GM19397 (cell line): ENCODE measurements around the gene FOSB.

Experiments used
- ATAC-seq: cut with Tn5 transposase; IDR thresholded peaks from one replicate; pipeline ENCODE4 v1.9.1; 2021; ENCODE audit warnings: mild to moderate bottlenecking, moderate library complexity; ENCODE audit not compliant: unreplicated experiment

The FOSB gene

GRCh38 chr19:45467115-45467455 is 711 bp upstream of the FOSB start:
- ATAC-seq: no peak

GRCh38 chr19:45468159-45468651 is 409 bp downstream of the FOSB start:
- ATAC-seq: no peak

GRCh38 chr19:45468803-45469131 is 971 bp downstream of the FOSB start:
- peak; percentile 11 for ATAC-seq

- ATAC-seq: peak; percentile 69
These were observed 1.5 kb downstream of the FOSB start for GRCh38 chr19:45469132-45469944.

- ATAC-seq: no peak
These were observed 2.4 kb downstream of the FOSB start for GRCh38 chr19:45469945-45470761.

GRCh38 chr19:45470762-45471081 is 2.9 kb downstream of the FOSB start:
- ATAC-seq: no peak

GRCh38 chr19:45471111-45471930 is 3.5 kb downstream of the FOSB start:
- no peak for ATAC-seq

- ATAC-seq: no peak
These were observed 4.3 kb downstream of the FOSB start for GRCh38 chr19:45471931-45472562.

GRCh38 chr19:45472563-45473366 is 5.0 kb downstream of the FOSB start:
- no peak for ATAC-seq

- ATAC-seq: no peak
These were observed 5.5 kb downstream of the FOSB start for GRCh38 chr19:45473367-45473681.

- ATAC-seq: no peak
These were observed 6.1 kb downstream of the FOSB start for GRCh38 chr19:45473682-45474605.

- ATAC-seq: no peak
These were observed 7.1 kb downstream of the FOSB start for GRCh38 chr19:45474606-45475521.

GRCh38 chr19:45475537-45476291 is 7.9 kb downstream of the FOSB start:
- ATAC-seq: no peak

- ATAC-seq: no peak
These were observed 8.5 kb downstream of the FOSB start for GRCh38 chr19:45476304-45476703.

GRCh38 chr19:45477186-45477585 is 9.4 kb downstream of the FOSB start:
- no peak for ATAC-seq

- no peak for ATAC-seq
These were observed 10.1 kb downstream of the FOSB start for GRCh38 chr19:45477713-45478453.
